H9 (cell line): ENCODE data around the gene PDZD4. TPM values are rescaled to one million over a fixed set of nuclear protein-coding genes. Genes with fewer than 3 reads are reported as not detected.
"Not testable (repeated sequence)": the region's sequence is repeated elsewhere in the genome, so short reads cannot be mapped to it uniquely, and the experiment has no call there.

Experiments used
- DNase-seq: peaks from one replicate; pipeline ENCODE4 v3.0.0-alpha.2; 2017
- H2AFZ ChIP-seq: one replicate; pipeline ENCODE4 v1.6.1; 2013; ENCODE audit warnings: mild to moderate bottlenecking, low read length, control low read depth, moderate library complexity
- H2AK5ac ChIP-seq: 2 replicates; pipeline ENCODE4 v1.6.1; 2013; ENCODE audit warnings: low read length, control low read depth, mixed read lengths; ENCODE audit not compliant: insufficient read length
- H2BK120ac ChIP-seq: one replicate; pipeline ENCODE4 v1.6.1; 2013; ENCODE audit warnings: low read depth, mild to moderate bottlenecking, low read length, control low read depth, inconsistent platforms; ENCODE audit not compliant: poor library complexity, severe bottlenecking
- H2BK12ac ChIP-seq: 2 replicates; pipeline ENCODE4 v1.6.1; 2013; ENCODE audit warnings: low read length, control low read depth, mixed read lengths, low read depth; ENCODE audit not compliant: insufficient read length
- H2BK15ac ChIP-seq: 2 replicates; pipeline ENCODE4 v1.6.1; 2013; ENCODE audit warnings: low read depth, low read length, control low read depth
- H2BK20ac ChIP-seq: one replicate; pipeline ENCODE4 v1.6.1; 2013; ENCODE audit warnings: low read depth, mild to moderate bottlenecking, low read length, control low read depth, inconsistent platforms; ENCODE audit not compliant: poor library complexity, severe bottlenecking
- H2BK5ac ChIP-seq: 2 replicates; pipeline ENCODE4 v1.6.1; 2013; ENCODE audit warnings: low read length, control low read depth, mixed read lengths; ENCODE audit not compliant: insufficient read length
- H3K14ac ChIP-seq: 2 replicates; pipeline ENCODE4 v1.6.1; 2013; ENCODE audit warnings: low read length, control low read depth; ENCODE audit not compliant: insufficient read depth
- H3K18ac ChIP-seq: 2 replicates; pipeline ENCODE4 v1.6.1; 2013; ENCODE audit warnings: low read depth, mild to moderate bottlenecking, mixed read lengths, low read length, control low read depth; ENCODE audit not compliant: insufficient read length
- H3K23ac ChIP-seq: 2 replicates; pipeline ENCODE4 v1.6.1; 2013; ENCODE audit warnings: low read length, control low read depth, mixed read lengths, low read depth; ENCODE audit not compliant: insufficient read length
- H3K23me2 ChIP-seq: 2 replicates; pipeline ENCODE4 v1.6.1; 2013; ENCODE audit warnings: low read depth, mild to moderate bottlenecking, mixed read lengths, low read length, control low read depth; ENCODE audit not compliant: insufficient read length, poor library complexity, severe bottlenecking
- H3K27ac ChIP-seq: 2 replicates; pipeline ENCODE4 v1.5.1; 2013; ENCODE audit warnings: low read length, control low read depth, mixed read lengths, low read depth; ENCODE audit not compliant: insufficient read length
- H3K27me3 ChIP-seq: 2 replicates; pipeline ENCODE4 v1.6.1; 2013; ENCODE audit warnings: low read length, control low read depth, inconsistent platforms; ENCODE audit not compliant: insufficient read depth
- H3K4ac ChIP-seq: 2 replicates; pipeline ENCODE4 v1.6.1; 2013; ENCODE audit warnings: low read depth, mild to moderate bottlenecking, control low read depth, inconsistent platforms, low read length, moderate library complexity
- H3K4me1 ChIP-seq: 2 replicates; pipeline ENCODE4 v1.6.1; 2013; ENCODE audit warnings: low read length, control low read depth, inconsistent platforms; ENCODE audit not compliant: insufficient read depth
- H3K4me2 ChIP-seq: 2 replicates; pipeline ENCODE4 v1.6.1; 2013; ENCODE audit warnings: low read length, control low read depth, mixed read lengths; ENCODE audit not compliant: insufficient read length, insufficient read depth
- H3K56ac ChIP-seq: 2 replicates; pipeline ENCODE4 v1.6.1; 2013; ENCODE audit warnings: low read depth, mild to moderate bottlenecking, mixed read lengths, low read length, control low read depth; ENCODE audit not compliant: insufficient read length
- H3K79me1 ChIP-seq: 2 replicates; pipeline ENCODE4 v1.6.1; 2013; ENCODE audit warnings: low read depth, mild to moderate bottlenecking, moderate library complexity, low read length, control low read depth, inconsistent platforms; ENCODE audit not compliant: insufficient read depth, poor library complexity, severe bottlenecking
- H3K79me2 ChIP-seq: 2 replicates; pipeline ENCODE4 v1.6.1; 2013; ENCODE audit warnings: low read length, control low read depth, inconsistent platforms; ENCODE audit not compliant: insufficient read depth
- H3K9ac ChIP-seq: 2 replicates; pipeline ENCODE4 v1.6.1; 2013; ENCODE audit warnings: low read length, control low read depth, mixed read lengths; ENCODE audit not compliant: insufficient read length; ENCODE audit errors: extremely low read depth
- H3K9me3 ChIP-seq: one replicate; pipeline ENCODE4 v1.6.1; 2013; ENCODE audit warnings: low read depth, low read length, inconsistent platforms; ENCODE audit not compliant: control insufficient read depth
- H3T11ph ChIP-seq: one replicate; pipeline ENCODE4 v1.6.1; 2013; ENCODE audit warnings: mild to moderate bottlenecking, low read length, control low read depth, inconsistent platforms
- H4K20me1 ChIP-seq: one replicate; pipeline ENCODE4 v1.6.1; 2013; ENCODE audit not compliant: control insufficient read depth, insufficient read length, insufficient read depth
- H4K5ac ChIP-seq: 2 replicates; pipeline ENCODE4 v1.6.1; 2013; ENCODE audit warnings: low read depth, mild to moderate bottlenecking, mixed read lengths, low read length, control low read depth; ENCODE audit not compliant: insufficient read length
- H4K8ac ChIP-seq: replicated peaks from 2 replicates; pipeline ENCODE4 v1.6.1; 2013; ENCODE audit warnings: low read length, control low read depth, mixed read lengths, low read depth; ENCODE audit not compliant: insufficient read length
- H4K91ac ChIP-seq: 2 replicates; pipeline ENCODE4 v1.6.1; 2013; ENCODE audit warnings: low read depth, mild to moderate bottlenecking, moderate library complexity, mixed read lengths, low read length, control low read depth; ENCODE audit not compliant: insufficient read length
- H3K27ac Mint-ChIP-seq, 3 experiments: 2 replicates in 2 of 3; 3 replicates in 1 of 3; pipeline ENCODE4 v1.8.0; 2020 to 2021; ENCODE audit warnings: mixed read lengths in 3 of 3, mild to moderate bottlenecking in 1 of 3, moderate library complexity in 1 of 3
- H3K27me3 Mint-ChIP-seq: 2 replicates; pipeline ENCODE4 v1.8.0; 2021; ENCODE audit warnings: low read depth, mild to moderate bottlenecking, moderate library complexity, mixed read lengths
- H3K36me3 Mint-ChIP-seq, 3 experiments: 2 replicates in 2 of 3; 3 replicates in 1 of 3; pipeline ENCODE4 v1.8.0; 2020 to 2021; ENCODE audit warnings: low read depth in 3 of 3, mixed read lengths in 3 of 3; ENCODE audit not compliant: insufficient read depth in 1 of 3
- H3K4me1 Mint-ChIP-seq, 2 experiments: 2 replicates each; pipeline ENCODE4 v1.8.0; 2020; ENCODE audit warnings: mixed read lengths in 2 of 2
- H3K4me3 Mint-ChIP-seq, 2 experiments: 2 replicates in 1 of 2; 3 replicates in 1 of 2; pipeline ENCODE4 v1.8.0; 2020 to 2021; ENCODE audit warnings: mild to moderate bottlenecking in 2 of 2, mixed read lengths in 2 of 2, moderate library complexity in 1 of 2
- H3K9me3 Mint-ChIP-seq, 2 experiments: 2 replicates in 1 of 2; 3 replicates in 1 of 2; pipeline ENCODE4 v1.8.0; 2020; ENCODE audit warnings: mild to moderate bottlenecking in 2 of 2, mixed read lengths in 2 of 2, moderate library complexity in 1 of 2
- WGBS: extraction: QIAGEN DNeasy Blood & Tissue Kit; methylation state at CpG from one replicate; pipeline ENCODE4 v1.1.7; 2013; ENCODE audit warnings: missing lambda C conversion rate, low lambda C conversion rate, mixed read lengths; ENCODE audit not compliant: insufficient read length; ENCODE audit errors: extremely low coverage; 5-methylcytosine and 5-hydroxymethylcytosine counted together
- total RNA-seq: library from RNA; stranded (reverse); gene quantifications from 2 replicates; pipeline ENCODE4 v1.2.1, GENCODE V29; 2021
- TF ChIP-seq, protein P1 (sequence below): fragments of 200-600 bp; sonication (generic); conservative IDR thresholded peaks from 3 replicates; pipeline ENCODE4 v1.8.0; 2021; ENCODE audit warnings: antibody characterized with exemption, mild to moderate bottlenecking

The PDZD4 gene
- total RNA-seq, 1 experiment from 2014 or later = 110 TPM

DNA sequence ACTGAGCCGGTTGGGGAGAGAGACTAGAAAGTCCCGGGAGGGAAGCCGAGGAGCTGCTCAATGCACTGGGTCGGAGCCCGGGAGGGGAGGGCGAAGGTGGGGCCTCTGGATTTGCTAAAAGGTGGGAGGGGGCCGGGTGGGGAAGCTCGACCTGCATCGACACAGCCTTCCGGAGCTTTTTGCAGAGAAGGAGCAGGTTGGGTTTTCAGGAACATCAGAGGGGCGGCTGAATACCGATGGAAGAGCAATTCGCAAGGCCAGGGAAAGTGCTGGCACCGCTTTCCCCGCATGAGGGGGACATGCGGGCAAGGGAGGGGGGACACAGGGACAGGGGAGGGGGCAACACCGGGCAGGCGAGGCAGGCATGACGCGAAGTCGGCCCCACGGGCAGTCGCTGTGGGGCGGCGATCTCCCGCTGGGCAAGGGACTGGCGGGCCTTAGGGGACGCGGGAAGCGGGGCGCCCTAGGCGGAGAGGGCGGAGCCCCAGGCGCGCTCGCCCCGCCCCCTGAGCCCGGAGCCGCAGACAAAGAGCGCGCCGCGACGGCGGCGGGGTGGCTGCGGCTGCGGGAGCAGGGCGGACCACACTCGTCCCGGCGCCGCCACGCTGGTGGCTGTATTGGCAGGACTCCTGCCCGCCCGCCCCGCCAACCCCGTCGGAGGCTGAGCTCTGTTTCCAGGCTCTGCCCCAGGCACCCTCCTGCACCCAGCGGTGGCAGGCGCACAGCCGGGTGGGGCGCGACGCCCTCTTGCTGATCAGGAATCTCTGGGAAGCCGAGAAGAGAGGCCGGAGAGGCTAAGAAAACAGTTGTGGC, 11.6 kb downstream of the PDZD4 start:
- no peak overlapping the region for H3K4ac ChIP-seq
- H4K5ac ChIP-seq = no peak overlapping the region
- no peak for DNase-seq
- H3K9ac ChIP-seq = no peak overlapping the region
- no peak overlapping the region for H4K8ac ChIP-seq
- H3K79me1 ChIP-seq = no peaks in the 10 kb centered on the region
- Mint-ChIP-seq H3K4me3 (peak overlapping the region; percentile 49 to 71), H3K9me3 (peaks cover 66 to 71% of the 10 kb centered on the region in 2 experiments), H3K27me3 (no peaks in the 10 kb centered on the region), H3K4me1 (peaks cover 27 to 36% of the 10 kb centered on the region in 2 experiments), H3K27ac (peak overlapping the region in 1 of 3 experiments; percentile 84; a peak in 1 of 7 replicates), H3K36me3 (peaks cover 3 to 24% (median 21%) of the 10 kb centered on the region in 3 experiments; a peak in 6 of 7 replicates)
- no peak overlapping the region for H2AK5ac ChIP-seq
- H3K79me2 ChIP-seq = peaks cover 36% of the 10 kb centered on the region; the same call in 1 of the 2 replicates
- WGBS = no CpG with 5 or more reads among the region's 67 CpGs
- H3T11ph ChIP-seq = no peak overlapping the region
- H3K23ac ChIP-seq = no peak overlapping the region
- peak overlapping the region; percentile 74 for H3K18ac ChIP-seq
- H3K27me3 ChIP-seq = no peaks in the 10 kb centered on the region
- no peak overlapping the region for H3K56ac ChIP-seq
- H4K91ac ChIP-seq = no peak overlapping the region
- peak overlapping the region; percentile 86; the same call in 1 of the 2 replicates for H3K14ac ChIP-seq
- no peak overlapping the region for H2BK120ac ChIP-seq
- TF ChIP-seq, protein P1, sequence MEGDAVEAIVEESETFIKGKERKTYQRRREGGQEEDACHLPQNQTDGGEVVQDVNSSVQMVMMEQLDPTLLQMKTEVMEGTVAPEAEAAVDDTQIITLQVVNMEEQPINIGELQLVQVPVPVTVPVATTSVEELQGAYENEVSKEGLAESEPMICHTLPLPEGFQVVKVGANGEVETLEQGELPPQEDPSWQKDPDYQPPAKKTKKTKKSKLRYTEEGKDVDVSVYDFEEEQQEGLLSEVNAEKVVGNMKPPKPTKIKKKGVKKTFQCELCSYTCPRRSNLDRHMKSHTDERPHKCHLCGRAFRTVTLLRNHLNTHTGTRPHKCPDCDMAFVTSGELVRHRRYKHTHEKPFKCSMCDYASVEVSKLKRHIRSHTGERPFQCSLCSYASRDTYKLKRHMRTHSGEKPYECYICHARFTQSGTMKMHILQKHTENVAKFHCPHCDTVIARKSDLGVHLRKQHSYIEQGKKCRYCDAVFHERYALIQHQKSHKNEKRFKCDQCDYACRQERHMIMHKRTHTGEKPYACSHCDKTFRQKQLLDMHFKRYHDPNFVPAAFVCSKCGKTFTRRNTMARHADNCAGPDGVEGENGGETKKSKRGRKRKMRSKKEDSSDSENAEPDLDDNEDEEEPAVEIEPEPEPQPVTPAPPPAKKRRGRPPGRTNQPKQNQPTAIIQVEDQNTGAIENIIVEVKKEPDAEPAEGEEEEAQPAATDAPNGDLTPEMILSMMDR = no peak
- H2BK15ac ChIP-seq = no peak overlapping the region
- no peak overlapping the region for H3K27ac ChIP-seq
- H3K9me3 ChIP-seq = peaks cover 11% of the 10 kb centered on the region
- no peaks in the 10 kb centered on the region; the same call in 1 of the 2 replicates for H3K4me1 ChIP-seq
- H2BK5ac ChIP-seq = no peak overlapping the region
- H3K23me2 ChIP-seq = no peaks in the 10 kb centered on the region
- H2BK20ac ChIP-seq = no peak overlapping the region
- H2BK12ac ChIP-seq = no peak overlapping the region
- no peaks in the 10 kb centered on the region for H4K20me1 ChIP-seq
- H3K4me2 ChIP-seq = peak overlapping the region; percentile 37
- no peak overlapping the region for H2AFZ ChIP-seq

DNA sequence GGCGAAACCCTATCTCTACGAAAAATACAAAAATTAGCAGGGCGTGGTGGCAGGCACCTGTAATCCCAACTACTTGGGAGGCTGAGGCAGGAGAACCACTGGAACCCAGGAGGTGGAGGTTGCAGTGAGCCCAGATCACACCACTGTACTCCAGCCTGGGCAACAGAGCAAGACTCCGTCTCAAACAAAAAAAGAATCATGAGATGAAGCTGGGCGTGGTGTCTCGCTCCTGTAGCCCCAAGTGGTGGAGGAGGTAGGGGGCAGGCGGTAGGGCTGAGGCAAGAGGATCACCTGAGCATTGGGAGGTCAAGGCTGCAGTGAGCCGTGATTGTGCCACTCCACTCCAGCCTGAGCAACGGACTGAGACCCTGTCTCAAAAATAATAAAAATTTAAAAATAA, 12.3 kb downstream of the PDZD4 start:
- H4K91ac ChIP-seq, H3K4me2 ChIP-seq, H3K18ac ChIP-seq, H4K5ac ChIP-seq, H3K27me3 ChIP-seq, H3K14ac ChIP-seq, H3K4me1 ChIP-seq, H2AFZ ChIP-seq, H3K4ac ChIP-seq, H3K56ac ChIP-seq, H2BK20ac ChIP-seq, DNase-seq, H3T11ph ChIP-seq, H3K27ac ChIP-seq, H3K9ac ChIP-seq, H2BK120ac ChIP-seq, H3K27ac Mint-ChIP-seq, H2AK5ac ChIP-seq, H3K23ac ChIP-seq, H3K79me1 ChIP-seq, H4K20me1 ChIP-seq, H3K27me3 Mint-ChIP-seq, H2BK15ac ChIP-seq, H4K8ac ChIP-seq, H2BK5ac ChIP-seq, H3K23me2 ChIP-seq, H2BK12ac ChIP-seq: not testable (repeated sequence)
- peaks cover 0 to 24% (median 19%) of the 10 kb centered on the region in 3 experiments; a peak in 6 of 7 replicates for H3K36me3 Mint-ChIP-seq
- no CpG with 5 or more reads among the region's 9 CpGs for WGBS
- H3K4me1 Mint-ChIP-seq = peaks cover 31 to 41% of the 10 kb centered on the region in 2 experiments
- H3K4me3 Mint-ChIP-seq = peak overlapping the region in 1 of 2 experiments; percentile 17; a peak in 2 of 5 replicates
- Histone ChIP-seq H3K9me3 (peaks cover 11% of the 10 kb centered on the region), H3K79me2 (peaks cover 34% of the 10 kb centered on the region; the same call in 1 of the 2 replicates)
- peaks cover 69 to 71% of the 10 kb centered on the region in 2 experiments for H3K9me3 Mint-ChIP-seq
